Transverse colon (tissue), 4 donors: ENCODE results near the gene ELAPOR1. TPM values are rescaled to one million over a fixed set of nuclear protein-coding genes. Genes with fewer than 3 reads are reported as not detected.

Experiments
- DNase-seq: peaks from one replicate; pipeline ENCODE4 v3.0.0-alpha.2; 2019
- H3K27ac ChIP-seq, 4 donors: fragments of 200-600 bp; sonication (generic); 2 replicates each; pipeline ENCODE4 v1.5.1; 2016 to 2018; ENCODE audit warnings: inconsistent platforms in 4 of 4
- H3K27me3 ChIP-seq: fragments of 200-600 bp; sonication (generic); 2 replicates; pipeline ENCODE4 v1.5.1; 2017; ENCODE audit warnings: inconsistent platforms
- H3K36me3 ChIP-seq, 4 donors: fragments of 200-600 bp; sonication (generic); 2 replicates each; pipeline ENCODE4 v1.5.1; 2017 to 2019; ENCODE audit warnings: inconsistent platforms in 4 of 4
- H3K4me1 ChIP-seq, 4 donors: fragments of 200-600 bp; sonication (generic); 2 replicates each; pipeline ENCODE4 v1.5.1; 2017 to 2020; ENCODE audit warnings: inconsistent platforms in 4 of 4
- H3K4me3 ChIP-seq, 4 donors: fragments of 200-600 bp; sonication (generic); 1 replicate in 1 of 4; 2 replicates in 3 of 4; pipeline versions ENCODE4 v1.5.1 to v1.6.1; 2017 to 2019; ENCODE audit warnings: inconsistent platforms in 4 of 4
- H3K9me3 ChIP-seq, 2 donors: fragments of 200-600 bp; sonication (generic); 2 replicates each; pipeline ENCODE4 v1.5.1; 2017 to 2019; ENCODE audit warnings: inconsistent platforms in 2 of 2
- CTCF ChIP-seq, 5 experiments: fragments of 200-600 bp in 3 of 5; fragments of 450-650 bp in 2 of 5; sonication (generic) in 3 of 5; IDR thresholded peaks; 1 replicate in 2 of 5; 2 replicates in 3 of 5; pipeline ENCODE4 v1.5.1; 2016 to 2017; ENCODE audit warnings: antibody characterized with exemption in 5 of 5, inconsistent platforms in 3 of 5, mild to moderate bottlenecking in 2 of 5, moderate library complexity in 1 of 5
- EP300 ChIP-seq: sonication (generic); formaldehyde crosslinking; IDR thresholded peaks from one replicate; pipeline ENCODE4 v1.6.1; 2017; ENCODE audit warnings: antibody characterized with exemption, low read depth
- POLR2A ChIP-seq: fragments of 450-650 bp; IDR thresholded peaks from one replicate; pipeline ENCODE4 v1.6.1; 2016; ENCODE audit warnings: antibody characterized with exemption, mild to moderate bottlenecking, moderate library complexity
- POLR2AphosphoS5 ChIP-seq, 3 donors: sonication (generic); formaldehyde crosslinking; IDR thresholded peaks; one replicate each; pipeline ENCODE4 v1.6.1; 2016; ENCODE audit warnings: antibody characterized with exemption in 3 of 3
- WGBS, 2 donors: methylation state at CpG; one replicate each; pipeline ENCODE4 v1.1.5; 2018; ENCODE audit warnings: low coverage in 1 of 2; 5-methylcytosine and 5-hydroxymethylcytosine counted together
- in situ Hi-C, 4 donors: fragments of 200-750 bp; cut with MboI; loops; one replicate each; pipeline versions ENCODE4 v1.15.0 to v1.15.1; 2017; ENCODE audit warnings: low sequenced_read_pairs in 3 of 4, low pct_ligation_motif_present in 1 of 4, low pct_unique_long_range_greater_than_20kb in 1 of 4
- intact Hi-C: fragments of 100-400 bp; cut with DNase I; formaldehyde crosslinking; loops from one replicate; pipeline ENCODE4 v1.15.1; 2023; ENCODE audit warnings: low total_unique reads
- total RNA-seq, 4 donors: library from RNA; depleted of rRNA; stranded (reverse); fragments of >200 nt; gene quantifications; one replicate each; pipeline ENCODE4 v1.1.0, GENCODE V29; 2016

Gene ELAPOR1
- total RNA-seq, 4 donors from 2014 or later, result 19.5 to 72.2 (median 38.4) TPM

- 5% methylated on average over 6 to 39 of the region's 39 CpGs for WGBS, 2 donors
- TF ChIP-seq POLR2A (peak; percentile 96), EP300 (no peak), CTCF (IDR thresholded peaks at IDR 0.05) (peak; percentile 29 to 76 (median 41)), POLR2AphosphoS5 (IDR thresholded peaks at IDR 0.05) (peak; percentile 98 to 99 (median 99))
- in situ Hi-C loops (no loop called here), intact Hi-C loops (no loop called here)
- Histone ChIP-seq H3K36me3 (no peaks in the 10 kb centered on the region), H3K27ac (peak within 1 kb of the TSS; percentile 79 to 97 (median 93)), H3K27me3 (no peaks in the 10 kb centered on the region), H3K4me1 (peaks cover 0 to 18% (median 11%) of the 10 kb centered on the region in 4 donors), H3K4me3 (peak within 1 kb of the TSS; percentile 52 to 70 (median 62)), H3K9me3 (no peaks in the 10 kb centered on the region)
- peak; percentile 95 for DNase-seq
Measured at GRCh38 chr1:109075531-109076490, 38.1 kb upstream of the ELAPOR1 start, which contains the start of gene TAF13. TAF13 (minus strand) TSS chr1:109076003; CDS start chr1:109075947, 56 bp downstream.

- H3K36me3 ChIP-seq, result no peaks in the 10 kb centered on the region
- no peaks in the 10 kb centered on the region for H3K9me3 ChIP-seq
- H3K4me3 ChIP-seq, result no peak overlapping the region
- TF ChIP-seq POLR2AphosphoS5 (IDR thresholded peaks at IDR 0.05) (no peak), POLR2A (no peak)
- H3K4me1 ChIP-seq, result peaks cover 0 to 18% (median 11%) of the 10 kb centered on the region in 4 donors
- 68% methylated on average over 1 of the region's 1 CpG; no CpG with 5 or more reads in 1 of the 2 donors for WGBS, 2 donors
- H3K27me3 ChIP-seq, result no peaks in the 10 kb centered on the region
- no peak overlapping the region for H3K27ac ChIP-seq
- in situ Hi-C loops (no loop called here), intact Hi-C loops (no loop called here)
- no peak for DNase-seq
Measured at GRCh38 chr1:109078317-109078716, 35.6 kb upstream of the ELAPOR1 start.

GRCh38 chr1:109079240-109079622, 34.7 kb upstream of the ELAPOR1 start:
- no peak for DNase-seq
- Histone ChIP-seq H3K9me3 (no peaks in the 10 kb centered on the region), H3K4me1 (peaks cover 0 to 18% (median 11%) of the 10 kb centered on the region in 4 donors), H3K27me3 (no peaks in the 10 kb centered on the region), H3K27ac (no peak overlapping the region), H3K4me3 (no peak overlapping the region), H3K36me3 (no peaks in the 10 kb centered on the region)
- intact Hi-C loops (no loop called here), in situ Hi-C loops (no loop called here)
- 93 to 100% methylated on average over 2 of the region's 2 CpGs for WGBS, 2 donors
- TF ChIP-seq POLR2A (no peak), CTCF (IDR thresholded peaks at IDR 0.05) (no peak), POLR2AphosphoS5 (IDR thresholded peaks at IDR 0.05) (no peak), EP300 (no peak)

- Histone ChIP-seq H3K9me3 (no peaks in the 10 kb centered on the region), H3K27me3 (no peaks in the 10 kb centered on the region), H3K27ac (peak overlapping the region in 3 of 4 donors; percentile 33 to 54 (median 37)), H3K36me3 (no peaks in the 10 kb centered on the region), H3K4me3 (no peak overlapping the region), H3K4me1 (peaks cover 0 to 7% (median 3%) of the 10 kb centered on the region in 4 donors)
- intact Hi-C loops (no loop called here), in situ Hi-C loops (no loop called here)
- no peak for DNase-seq
- 77 to 87% methylated on average over 4 to 5 of the region's 5 CpGs for WGBS, 2 donors
- TF ChIP-seq EP300 (no peak), POLR2AphosphoS5 (IDR thresholded peaks at IDR 0.05) (no peak)
Measured at GRCh38 chr1:109080441-109081082, 33.4 kb upstream of the ELAPOR1 start.

GRCh38 chr1:109083501-109083900, 30.4 kb upstream of the ELAPOR1 start:
- 79 to 91% methylated on average over 3 of the region's 3 CpGs for WGBS, 2 donors
- in situ Hi-C loops, result no loop called here

More at GRCh38 chr1:109083501-109083900, 30.4 kb upstream of the ELAPOR1 start:
- H3K27ac ChIP-seq, result peak overlapping the region in 1 of 4 donors; percentile 7
- no peaks in the 10 kb centered on the region for H3K9me3 ChIP-seq
- H3K36me3 ChIP-seq, result no peaks in the 10 kb centered on the region
- TF ChIP-seq CTCF (IDR thresholded peaks at IDR 0.05), result no peak
- no peak for TF ChIP-seq POLR2AphosphoS5 (IDR thresholded peaks at IDR 0.05)
- no peak for TF ChIP-seq EP300
- no peak for TF ChIP-seq POLR2A
- intact Hi-C loops, result no loop called here
- no peak overlapping the region for H3K4me3 ChIP-seq
- no peaks in the 10 kb centered on the region for H3K4me1 ChIP-seq
- no peak for DNase-seq
- H3K27me3 ChIP-seq, result no peaks in the 10 kb centered on the region
